Choroid plexus epithelial cell (primary cell): Measurements from ENCODE around the gene NRROS.
A peak's percentile ranks its signal among the peaks of the same experiment; 100 is the strongest.

Source experiments
- DNase-seq: peaks from one replicate; pipeline ENCODE4 v3.0.0-alpha.2; 2010; ENCODE audit warnings: low read depth
- H3K4me3 ChIP-seq: 2 replicates; pipeline ENCODE4 v1.5.1; 2011; ENCODE audit warnings: low read depth, mild to moderate bottlenecking, control low read depth, low read length, moderate library complexity
- TF ChIP-seq, protein P1 (sequence below): conservative IDR thresholded peaks from 2 replicates; pipeline ENCODE4 v1.5.1; 2011; ENCODE audit warnings: low read depth, mild to moderate bottlenecking, control low read depth, inconsistent platforms, low read length, moderate library complexity

Gene NRROS

DNA sequence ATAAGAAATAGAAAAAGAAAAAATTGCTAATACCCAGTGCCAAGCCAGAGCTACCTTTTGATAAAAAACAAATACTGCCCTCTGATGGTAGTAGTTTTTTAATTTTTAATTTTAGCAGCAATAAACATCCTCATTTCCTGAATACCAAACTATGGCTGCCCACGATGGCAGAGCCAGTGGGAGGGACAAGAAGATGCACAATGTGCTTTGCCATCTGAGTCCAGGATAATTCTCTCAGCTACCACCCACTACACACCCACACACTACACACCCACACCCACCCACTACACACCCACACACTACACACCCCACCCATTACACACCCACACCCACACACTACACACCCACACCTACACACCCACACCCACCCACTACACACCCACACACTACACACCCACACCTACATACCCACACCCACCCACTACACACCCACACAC lies 54.7 kb downstream of the NRROS start:
- DNase-seq = peak; percentile 40
- TF ChIP-seq, protein P1, sequence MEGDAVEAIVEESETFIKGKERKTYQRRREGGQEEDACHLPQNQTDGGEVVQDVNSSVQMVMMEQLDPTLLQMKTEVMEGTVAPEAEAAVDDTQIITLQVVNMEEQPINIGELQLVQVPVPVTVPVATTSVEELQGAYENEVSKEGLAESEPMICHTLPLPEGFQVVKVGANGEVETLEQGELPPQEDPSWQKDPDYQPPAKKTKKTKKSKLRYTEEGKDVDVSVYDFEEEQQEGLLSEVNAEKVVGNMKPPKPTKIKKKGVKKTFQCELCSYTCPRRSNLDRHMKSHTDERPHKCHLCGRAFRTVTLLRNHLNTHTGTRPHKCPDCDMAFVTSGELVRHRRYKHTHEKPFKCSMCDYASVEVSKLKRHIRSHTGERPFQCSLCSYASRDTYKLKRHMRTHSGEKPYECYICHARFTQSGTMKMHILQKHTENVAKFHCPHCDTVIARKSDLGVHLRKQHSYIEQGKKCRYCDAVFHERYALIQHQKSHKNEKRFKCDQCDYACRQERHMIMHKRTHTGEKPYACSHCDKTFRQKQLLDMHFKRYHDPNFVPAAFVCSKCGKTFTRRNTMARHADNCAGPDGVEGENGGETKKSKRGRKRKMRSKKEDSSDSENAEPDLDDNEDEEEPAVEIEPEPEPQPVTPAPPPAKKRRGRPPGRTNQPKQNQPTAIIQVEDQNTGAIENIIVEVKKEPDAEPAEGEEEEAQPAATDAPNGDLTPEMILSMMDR = peak; percentile 21
- H3K4me3 ChIP-seq = no peak overlapping the region

DNA sequence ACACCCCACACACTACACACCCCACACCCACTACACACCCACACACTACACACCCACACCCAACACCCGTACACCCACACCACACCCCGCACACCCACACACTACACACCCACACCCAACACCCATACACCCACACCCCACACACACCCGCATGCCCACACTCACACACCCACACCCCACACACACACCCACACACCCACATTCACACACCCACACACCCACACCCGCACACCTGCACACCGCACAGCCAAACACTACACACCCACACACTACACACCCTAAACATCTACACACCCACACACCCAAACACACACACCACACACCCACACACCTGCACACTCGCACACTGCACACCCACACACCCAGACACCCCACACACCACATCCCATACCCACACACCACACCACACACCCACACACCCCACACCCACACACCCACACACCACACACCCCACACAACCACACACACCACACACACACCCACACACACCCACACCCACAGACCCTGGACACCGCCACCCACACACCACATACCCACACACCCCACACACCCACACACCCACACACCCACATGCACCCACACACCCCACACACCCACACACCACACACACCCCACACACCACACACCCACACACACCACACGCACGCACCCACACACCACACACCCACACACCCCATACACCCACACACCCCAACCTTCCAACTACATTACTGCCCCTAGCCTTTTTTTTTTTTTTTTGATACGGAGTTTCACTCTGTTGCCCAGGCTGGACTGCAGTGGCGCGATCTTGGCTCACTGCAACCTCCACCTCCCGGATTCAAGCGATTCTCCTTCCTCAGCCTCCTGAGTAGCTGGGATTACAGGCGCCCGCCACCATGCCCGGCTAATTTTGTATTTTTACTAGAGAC lies 55.7 kb downstream of the NRROS start:
- DNase-seq = no peak
- TF ChIP-seq, protein P1 = no peak
- no peak overlapping the region for H3K4me3 ChIP-seq

DNA sequence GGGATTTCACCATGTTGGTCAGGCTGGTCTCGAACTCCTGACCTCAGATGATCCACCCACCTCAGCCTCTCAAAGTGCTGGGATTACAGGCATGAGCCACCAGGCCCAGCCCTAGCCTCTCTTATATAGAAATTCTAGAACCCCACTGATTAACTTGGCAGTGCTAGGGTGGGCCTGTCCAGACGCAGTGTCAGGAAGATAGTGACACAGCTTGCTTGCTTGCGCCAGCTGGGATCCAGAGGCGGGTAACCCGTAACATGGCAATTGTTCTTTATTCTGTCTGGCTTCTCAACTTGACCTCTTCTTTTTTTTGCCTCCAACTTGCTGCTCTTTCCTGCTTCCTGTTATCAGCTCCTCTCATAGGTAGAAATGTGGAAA lies 56.3 kb downstream of the NRROS start:
- no peak overlapping the region for H3K4me3 ChIP-seq
- no peak for DNase-seq
- TF ChIP-seq, protein P1 = no peak

DNA sequence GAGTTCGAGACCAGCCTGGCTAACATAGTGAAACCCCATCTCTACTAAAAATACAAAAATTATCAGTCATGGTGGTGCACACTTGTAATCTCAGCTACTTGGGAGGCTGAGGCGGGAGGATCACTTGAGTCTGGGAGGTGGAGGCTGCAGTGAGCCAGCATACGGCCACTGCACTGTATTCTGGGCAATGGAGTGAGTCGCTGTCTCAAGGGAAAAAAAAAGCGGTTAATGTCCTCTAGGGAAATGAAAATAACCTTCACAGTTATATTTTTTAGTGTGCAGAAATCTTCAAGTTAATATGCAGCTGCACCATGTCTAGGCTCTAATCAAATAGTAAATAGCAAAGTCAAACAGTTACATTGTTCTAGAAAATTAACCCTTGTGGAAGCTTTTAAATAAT lies 57.8 kb downstream of the NRROS start:
- DNase-seq = no peak
- TF ChIP-seq, protein P1 = no peak
- no peak overlapping the region for H3K4me3 ChIP-seq

DNA sequence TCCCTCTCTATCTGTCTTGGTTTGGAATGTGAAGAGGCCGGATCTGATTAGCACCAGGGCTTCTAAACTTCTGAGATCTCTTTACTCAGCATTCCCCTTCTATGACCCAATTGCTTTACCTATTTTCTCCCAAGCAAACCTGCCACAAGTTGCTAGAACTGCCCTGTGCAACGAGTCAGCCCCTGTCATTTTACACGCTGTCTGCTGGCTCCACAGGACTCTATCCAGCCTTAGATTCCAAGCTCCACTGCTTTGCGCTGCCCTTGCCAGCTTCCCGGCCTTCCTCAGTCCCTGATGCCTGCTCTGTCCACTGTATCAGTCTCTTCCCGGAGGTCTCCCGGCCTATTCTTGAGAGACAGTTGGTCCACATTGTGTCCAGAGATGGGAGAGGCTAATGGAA lies 60.3 kb downstream of the NRROS start:
- no peak overlapping the region for H3K4me3 ChIP-seq
- no peak for DNase-seq
- TF ChIP-seq, protein P1 = no peak

DNA sequence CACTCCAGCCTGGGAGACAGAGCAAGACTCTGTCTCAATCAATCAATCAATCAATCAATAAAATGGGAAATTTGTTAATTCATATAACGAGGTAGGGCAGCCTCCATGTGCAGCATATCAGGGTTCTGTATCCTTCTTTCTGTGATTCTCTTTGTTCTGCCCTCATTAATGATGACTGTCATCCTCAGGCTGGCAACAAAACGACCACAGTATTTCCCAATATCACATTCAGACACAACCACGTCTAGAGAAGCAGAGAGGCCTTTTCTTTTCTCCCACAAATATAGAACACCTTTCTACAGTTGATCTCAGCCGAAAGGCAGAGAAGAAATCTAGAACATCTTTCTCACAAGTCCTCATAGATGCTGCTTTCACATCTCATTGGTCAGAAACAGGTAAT lies 61.3 kb downstream of the NRROS start:
- no peak for DNase-seq
- H3K4me3 ChIP-seq = no peak overlapping the region
- TF ChIP-seq, protein P1 = no peak

DNA sequence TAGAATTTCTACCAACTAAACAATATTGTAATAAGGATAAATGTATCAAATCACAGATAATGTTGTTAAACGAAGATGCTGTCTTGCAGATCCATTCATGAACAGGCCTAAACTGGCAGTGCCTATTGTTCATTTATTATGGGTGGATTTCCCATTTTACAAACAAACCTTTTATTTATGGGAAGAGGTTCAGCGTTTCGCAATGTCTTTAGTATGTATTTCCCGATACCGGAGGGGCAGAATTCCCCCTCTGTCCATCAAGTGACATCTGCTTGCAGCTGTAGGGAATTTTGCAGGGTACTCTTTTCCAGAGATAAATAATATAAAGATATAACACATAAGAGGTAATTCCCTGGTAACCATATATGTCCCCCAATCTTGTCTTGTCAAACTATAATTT lies 66.8 kb downstream of the NRROS start:
- DNase-seq = no peak
- H3K4me3 ChIP-seq = no peak overlapping the region
- TF ChIP-seq, protein P1 = no peak
